ENCODE results near the gene LRRC8D. TPM values are rescaled to one million over a fixed set of nuclear protein-coding genes. Genes with fewer than 3 reads are reported as not detected.

Gene LRRC8D
- total RNA-seq, 1 experiment from 2014 or later = 39.4 TPM

GRCh38 chr1:89873288-89873687, 52.5 kb downstream of the LRRC8D start:
- Mint-ChIP-seq H3K36me3 (ENCODE audit: insufficient read depth, unreplicated experiment) (peaks cover 14% of the 10 kb centered on the region), H3K4me3 (ENCODE audit: unreplicated experiment) (no peak overlapping the region), H3K27me3 (ENCODE audit: insufficient read depth, unreplicated experiment) (no peaks in the 10 kb centered on the region), H3K27ac (ENCODE audit: unreplicated experiment) (no peak overlapping the region), H3K9me3 (ENCODE audit: unreplicated experiment) (no peaks in the 10 kb centered on the region), H3K4me1 (ENCODE audit: low read depth, unreplicated experiment) (no peaks in the 10 kb centered on the region)
- Histone ChIP-seq H3K27me3 (replicated peaks; ENCODE audit: control insufficient read depth, insufficient read depth, low read length) (no peaks in the 10 kb centered on the region), H3K4me1 (0 out of 2 replicates have a peak, but pooled peaks cover 7% of the 10 kb centered on the region), H3K4me3 (ENCODE audit: low read depth, low read length) (no peak overlapping the region), H3K9me3 (no peaks in the 10 kb centered on the region), H3K36me3 (ENCODE audit: control insufficient read depth, insufficient read depth, low read length) (no peaks in the 10 kb centered on the region)
- no TSS peak for BruUV-seq (replicated peaks)
- TF ChIP-seq, protein P1, sequence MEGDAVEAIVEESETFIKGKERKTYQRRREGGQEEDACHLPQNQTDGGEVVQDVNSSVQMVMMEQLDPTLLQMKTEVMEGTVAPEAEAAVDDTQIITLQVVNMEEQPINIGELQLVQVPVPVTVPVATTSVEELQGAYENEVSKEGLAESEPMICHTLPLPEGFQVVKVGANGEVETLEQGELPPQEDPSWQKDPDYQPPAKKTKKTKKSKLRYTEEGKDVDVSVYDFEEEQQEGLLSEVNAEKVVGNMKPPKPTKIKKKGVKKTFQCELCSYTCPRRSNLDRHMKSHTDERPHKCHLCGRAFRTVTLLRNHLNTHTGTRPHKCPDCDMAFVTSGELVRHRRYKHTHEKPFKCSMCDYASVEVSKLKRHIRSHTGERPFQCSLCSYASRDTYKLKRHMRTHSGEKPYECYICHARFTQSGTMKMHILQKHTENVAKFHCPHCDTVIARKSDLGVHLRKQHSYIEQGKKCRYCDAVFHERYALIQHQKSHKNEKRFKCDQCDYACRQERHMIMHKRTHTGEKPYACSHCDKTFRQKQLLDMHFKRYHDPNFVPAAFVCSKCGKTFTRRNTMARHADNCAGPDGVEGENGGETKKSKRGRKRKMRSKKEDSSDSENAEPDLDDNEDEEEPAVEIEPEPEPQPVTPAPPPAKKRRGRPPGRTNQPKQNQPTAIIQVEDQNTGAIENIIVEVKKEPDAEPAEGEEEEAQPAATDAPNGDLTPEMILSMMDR (IDR thresholded peaks at IDR 0.05; ENCODE audit: insufficient read depth in 1 of 2, low read depth in 1 of 2, low read length in 1 of 2, severe bottlenecking in 1 of 2, unreplicated experiment in 1 of 2) = no peak
- POLR2A ChIA-PET = no interaction called here
- CTCF ChIA-PET = no interaction called here
- DNase-seq = no peak
- intact Hi-C loops (cut with micrococcal nuclease; ENCODE audit: unreplicated experiment) = no loop called here

DNA sequence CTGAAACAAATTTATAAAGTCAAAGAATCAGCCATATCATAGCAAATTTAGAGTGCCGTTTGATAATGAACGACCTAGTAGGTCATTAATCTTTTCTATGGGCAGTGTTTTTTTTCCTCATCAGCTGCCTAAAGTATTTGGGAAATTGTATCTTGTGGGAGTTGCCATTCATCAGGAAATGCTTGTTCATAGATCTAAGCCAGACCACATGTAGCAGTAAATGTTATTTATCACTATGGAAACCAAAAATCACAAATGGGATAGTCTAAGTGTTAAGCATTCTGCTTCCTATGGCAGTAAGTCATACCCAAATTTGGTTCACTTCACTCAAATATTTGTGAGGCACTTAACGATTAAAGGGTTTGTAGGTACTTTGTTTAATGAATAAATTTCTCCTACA, 52.9 kb downstream of the LRRC8D start:
- BruUV-seq (replicated peaks) = no TSS peak
- peaks cover 10% of the 10 kb centered on the region for H3K36me3 Mint-ChIP-seq (ENCODE audit: insufficient read depth, unreplicated experiment)
- no peaks in the 10 kb centered on the region for H3K9me3 Mint-ChIP-seq (ENCODE audit: unreplicated experiment)
- DNase-seq = no peak
- H3K4me3 ChIP-seq (ENCODE audit: low read depth, low read length) = no peak overlapping the region
- TF ChIP-seq, protein P1 (IDR thresholded peaks at IDR 0.05; ENCODE audit: insufficient read depth in 1 of 2, low read depth in 1 of 2, low read length in 1 of 2, severe bottlenecking in 1 of 2, unreplicated experiment in 1 of 2) = no peak
- H3K27ac Mint-ChIP-seq (ENCODE audit: unreplicated experiment) = no peak overlapping the region
- intact Hi-C loops (cut with micrococcal nuclease; ENCODE audit: unreplicated experiment) = no loop called here
- POLR2A ChIA-PET = no interaction called here
- no peaks in the 10 kb centered on the region for H3K9me3 ChIP-seq
- CTCF ChIA-PET = no interaction called here
- no peaks in the 10 kb centered on the region for H3K36me3 ChIP-seq (ENCODE audit: control insufficient read depth, insufficient read depth, low read length)
- no peaks in the 10 kb centered on the region for H3K27me3 Mint-ChIP-seq (ENCODE audit: insufficient read depth, unreplicated experiment)
- H3K4me1 Mint-ChIP-seq (ENCODE audit: low read depth, unreplicated experiment) = no peaks in the 10 kb centered on the region
- 0 out of 2 replicates have a peak, but pooled peaks cover 7% of the 10 kb centered on the region for H3K4me1 ChIP-seq
- H3K27me3 ChIP-seq (replicated peaks; ENCODE audit: control insufficient read depth, insufficient read depth, low read length) = no peaks in the 10 kb centered on the region
- no peak overlapping the region for H3K4me3 Mint-ChIP-seq (ENCODE audit: unreplicated experiment)

DNA sequence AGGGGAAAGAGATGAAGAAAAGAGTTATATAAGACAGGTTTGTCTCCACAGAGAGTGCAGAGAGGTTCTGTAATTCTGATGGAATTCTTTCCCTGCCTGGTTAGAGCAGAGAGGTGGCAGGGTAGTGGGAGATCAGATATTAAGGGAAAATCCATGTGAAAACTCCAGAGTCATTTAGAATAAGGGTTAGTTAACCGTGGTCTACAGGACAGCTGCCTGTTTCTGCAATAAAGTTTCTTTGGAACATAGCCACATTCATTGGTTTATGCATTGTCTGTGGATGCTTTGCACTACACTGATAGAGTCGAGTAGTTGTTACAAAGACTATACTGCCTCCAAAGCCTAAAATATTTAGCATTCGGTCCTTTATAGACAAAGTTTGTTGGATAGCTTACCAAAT, 55.6 kb downstream of the LRRC8D start:
- Histone ChIP-seq H3K27me3 (replicated peaks; ENCODE audit: control insufficient read depth, insufficient read depth, low read length) (no peaks in the 10 kb centered on the region), H3K9me3 (0 out of 2 replicates have a peak, but pooled peaks cover 2% of the 10 kb centered on the region), H3K36me3 (ENCODE audit: control insufficient read depth, insufficient read depth, low read length) (no peaks in the 10 kb centered on the region), H3K4me3 (ENCODE audit: low read depth, low read length) (no peak overlapping the region), H3K4me1 (no peaks in the 10 kb centered on the region)
- ChIA-PET CTCF (no interaction called here), POLR2A (no interaction called here)
- H3K27me3 Mint-ChIP-seq (ENCODE audit: insufficient read depth, unreplicated experiment) = no peaks in the 10 kb centered on the region
- no TSS peak for BruUV-seq (replicated peaks)
- no peak overlapping the region for H3K4me3 Mint-ChIP-seq (ENCODE audit: unreplicated experiment)
- H3K36me3 Mint-ChIP-seq (ENCODE audit: insufficient read depth, unreplicated experiment) = no peaks in the 10 kb centered on the region
- no peak for DNase-seq
- TF ChIP-seq, protein P1 (IDR thresholded peaks at IDR 0.05; ENCODE audit: insufficient read depth in 1 of 2, low read depth in 1 of 2, low read length in 1 of 2, severe bottlenecking in 1 of 2, unreplicated experiment in 1 of 2) = no peak
- no peak overlapping the region for H3K27ac Mint-ChIP-seq (ENCODE audit: unreplicated experiment)
- no peaks in the 10 kb centered on the region for H3K4me1 Mint-ChIP-seq (ENCODE audit: low read depth, unreplicated experiment)
- H3K9me3 Mint-ChIP-seq (ENCODE audit: unreplicated experiment) = peaks cover 10% of the 10 kb centered on the region
- intact Hi-C loops (cut with micrococcal nuclease; ENCODE audit: unreplicated experiment) = no loop called here
